H9 (cell line): ENCODE results near the gene DGLUCY. TPM values are rescaled to one million over a fixed set of nuclear protein-coding genes. Genes with fewer than 3 reads are reported as not detected.

ENCODE experiments used
- DNase-seq: peaks from one replicate; pipeline ENCODE4 v3.0.0-alpha.2; 2017
- H2AFZ ChIP-seq: one replicate; pipeline ENCODE4 v1.6.1; 2013; ENCODE audit warnings: mild to moderate bottlenecking, low read length, control low read depth, moderate library complexity
- H2AK5ac ChIP-seq: 2 replicates; pipeline ENCODE4 v1.6.1; 2013; ENCODE audit warnings: low read length, control low read depth, mixed read lengths; ENCODE audit not compliant: insufficient read length
- H2BK120ac ChIP-seq: one replicate; pipeline ENCODE4 v1.6.1; 2013; ENCODE audit warnings: low read depth, mild to moderate bottlenecking, low read length, control low read depth, inconsistent platforms; ENCODE audit not compliant: poor library complexity, severe bottlenecking
- H2BK12ac ChIP-seq: 2 replicates; pipeline ENCODE4 v1.6.1; 2013; ENCODE audit warnings: low read length, control low read depth, mixed read lengths, low read depth; ENCODE audit not compliant: insufficient read length
- H2BK15ac ChIP-seq: 2 replicates; pipeline ENCODE4 v1.6.1; 2013; ENCODE audit warnings: low read depth, low read length, control low read depth
- H2BK20ac ChIP-seq: one replicate; pipeline ENCODE4 v1.6.1; 2013; ENCODE audit warnings: low read depth, mild to moderate bottlenecking, low read length, control low read depth, inconsistent platforms; ENCODE audit not compliant: poor library complexity, severe bottlenecking
- H2BK5ac ChIP-seq: 2 replicates; pipeline ENCODE4 v1.6.1; 2013; ENCODE audit warnings: low read length, control low read depth, mixed read lengths; ENCODE audit not compliant: insufficient read length
- H3K14ac ChIP-seq: 2 replicates; pipeline ENCODE4 v1.6.1; 2013; ENCODE audit warnings: low read length, control low read depth; ENCODE audit not compliant: insufficient read depth
- H3K18ac ChIP-seq: 2 replicates; pipeline ENCODE4 v1.6.1; 2013; ENCODE audit warnings: low read depth, mild to moderate bottlenecking, mixed read lengths, low read length, control low read depth; ENCODE audit not compliant: insufficient read length
- H3K23ac ChIP-seq: 2 replicates; pipeline ENCODE4 v1.6.1; 2013; ENCODE audit warnings: low read length, control low read depth, mixed read lengths, low read depth; ENCODE audit not compliant: insufficient read length
- H3K23me2 ChIP-seq: 2 replicates; pipeline ENCODE4 v1.6.1; 2013; ENCODE audit warnings: low read depth, mild to moderate bottlenecking, mixed read lengths, low read length, control low read depth; ENCODE audit not compliant: insufficient read length, poor library complexity, severe bottlenecking
- H3K27ac ChIP-seq: 2 replicates; pipeline ENCODE4 v1.5.1; 2013; ENCODE audit warnings: low read length, control low read depth, mixed read lengths, low read depth; ENCODE audit not compliant: insufficient read length
- H3K27me3 ChIP-seq: 2 replicates; pipeline ENCODE4 v1.6.1; 2013; ENCODE audit warnings: low read length, control low read depth, inconsistent platforms; ENCODE audit not compliant: insufficient read depth
- H3K4ac ChIP-seq: 2 replicates; pipeline ENCODE4 v1.6.1; 2013; ENCODE audit warnings: low read depth, mild to moderate bottlenecking, control low read depth, inconsistent platforms, low read length, moderate library complexity
- H3K4me1 ChIP-seq: 2 replicates; pipeline ENCODE4 v1.6.1; 2013; ENCODE audit warnings: low read length, control low read depth, inconsistent platforms; ENCODE audit not compliant: insufficient read depth
- H3K4me2 ChIP-seq: 2 replicates; pipeline ENCODE4 v1.6.1; 2013; ENCODE audit warnings: low read length, control low read depth, mixed read lengths; ENCODE audit not compliant: insufficient read length, insufficient read depth
- H3K56ac ChIP-seq: 2 replicates; pipeline ENCODE4 v1.6.1; 2013; ENCODE audit warnings: low read depth, mild to moderate bottlenecking, mixed read lengths, low read length, control low read depth; ENCODE audit not compliant: insufficient read length
- H3K79me1 ChIP-seq: 2 replicates; pipeline ENCODE4 v1.6.1; 2013; ENCODE audit warnings: low read depth, mild to moderate bottlenecking, moderate library complexity, low read length, control low read depth, inconsistent platforms; ENCODE audit not compliant: insufficient read depth, poor library complexity, severe bottlenecking
- H3K79me2 ChIP-seq: 2 replicates; pipeline ENCODE4 v1.6.1; 2013; ENCODE audit warnings: low read length, control low read depth, inconsistent platforms; ENCODE audit not compliant: insufficient read depth
- H3K9ac ChIP-seq: 2 replicates; pipeline ENCODE4 v1.6.1; 2013; ENCODE audit warnings: low read length, control low read depth, mixed read lengths; ENCODE audit not compliant: insufficient read length; ENCODE audit errors: extremely low read depth
- H3K9me3 ChIP-seq: one replicate; pipeline ENCODE4 v1.6.1; 2013; ENCODE audit warnings: low read depth, low read length, inconsistent platforms; ENCODE audit not compliant: control insufficient read depth
- H3T11ph ChIP-seq: one replicate; pipeline ENCODE4 v1.6.1; 2013; ENCODE audit warnings: mild to moderate bottlenecking, low read length, control low read depth, inconsistent platforms
- H4K20me1 ChIP-seq: one replicate; pipeline ENCODE4 v1.6.1; 2013; ENCODE audit not compliant: control insufficient read depth, insufficient read length, insufficient read depth
- H4K5ac ChIP-seq: 2 replicates; pipeline ENCODE4 v1.6.1; 2013; ENCODE audit warnings: low read depth, mild to moderate bottlenecking, mixed read lengths, low read length, control low read depth; ENCODE audit not compliant: insufficient read length
- H4K8ac ChIP-seq: replicated peaks from 2 replicates; pipeline ENCODE4 v1.6.1; 2013; ENCODE audit warnings: low read length, control low read depth, mixed read lengths, low read depth; ENCODE audit not compliant: insufficient read length
- H4K91ac ChIP-seq: 2 replicates; pipeline ENCODE4 v1.6.1; 2013; ENCODE audit warnings: low read depth, mild to moderate bottlenecking, moderate library complexity, mixed read lengths, low read length, control low read depth; ENCODE audit not compliant: insufficient read length
- H3K27ac Mint-ChIP-seq, 3 experiments: 2 replicates in 2 of 3; 3 replicates in 1 of 3; pipeline ENCODE4 v1.8.0; 2020 to 2021; ENCODE audit warnings: mixed read lengths in 3 of 3, mild to moderate bottlenecking in 1 of 3, moderate library complexity in 1 of 3
- H3K27me3 Mint-ChIP-seq: 2 replicates; pipeline ENCODE4 v1.8.0; 2021; ENCODE audit warnings: low read depth, mild to moderate bottlenecking, moderate library complexity, mixed read lengths
- H3K36me3 Mint-ChIP-seq, 3 experiments: 2 replicates in 2 of 3; 3 replicates in 1 of 3; pipeline ENCODE4 v1.8.0; 2020 to 2021; ENCODE audit warnings: low read depth in 3 of 3, mixed read lengths in 3 of 3; ENCODE audit not compliant: insufficient read depth in 1 of 3
- H3K4me1 Mint-ChIP-seq, 2 experiments: 2 replicates each; pipeline ENCODE4 v1.8.0; 2020; ENCODE audit warnings: mixed read lengths in 2 of 2
- H3K4me3 Mint-ChIP-seq, 2 experiments: 2 replicates in 1 of 2; 3 replicates in 1 of 2; pipeline ENCODE4 v1.8.0; 2020 to 2021; ENCODE audit warnings: mild to moderate bottlenecking in 2 of 2, mixed read lengths in 2 of 2, moderate library complexity in 1 of 2
- H3K9me3 Mint-ChIP-seq, 2 experiments: 2 replicates in 1 of 2; 3 replicates in 1 of 2; pipeline ENCODE4 v1.8.0; 2020; ENCODE audit warnings: mild to moderate bottlenecking in 2 of 2, mixed read lengths in 2 of 2, moderate library complexity in 1 of 2
- WGBS: extraction: QIAGEN DNeasy Blood & Tissue Kit; methylation state at CpG from one replicate; pipeline ENCODE4 v1.1.7; 2013; ENCODE audit warnings: missing lambda C conversion rate, low lambda C conversion rate, mixed read lengths; ENCODE audit not compliant: insufficient read length; ENCODE audit errors: extremely low coverage; 5-methylcytosine and 5-hydroxymethylcytosine counted together
- total RNA-seq: library from RNA; stranded (reverse); gene quantifications from 2 replicates; pipeline ENCODE4 v1.2.1, GENCODE V29; 2021
- TF ChIP-seq, protein P1 (sequence below): fragments of 200-600 bp; sonication (generic); conservative IDR thresholded peaks from 3 replicates; pipeline ENCODE4 v1.8.0; 2021; ENCODE audit warnings: antibody characterized with exemption, mild to moderate bottlenecking

Gene DGLUCY
- total RNA-seq, 1 experiment from 2014 or later: 29.6 TPM

DNA sequence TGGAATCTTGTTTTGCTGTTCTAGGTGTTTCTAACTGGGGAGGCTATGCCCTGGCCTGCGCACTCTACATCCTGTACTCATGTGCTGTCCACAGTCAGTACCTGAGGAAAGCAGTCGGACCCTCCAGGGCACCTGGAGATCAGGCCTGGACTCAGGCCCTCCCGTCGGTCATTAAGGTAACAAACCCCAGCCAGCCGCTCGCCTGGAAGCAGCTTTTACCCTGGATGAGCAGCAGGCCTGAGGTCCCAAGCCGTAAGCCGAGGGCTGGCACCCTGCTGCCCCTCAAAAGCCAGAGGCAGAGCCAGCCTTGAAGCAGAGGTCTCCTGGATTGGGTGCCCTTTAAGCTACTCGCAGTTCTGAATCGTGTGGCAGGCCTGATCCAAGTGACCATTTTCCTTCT, 101.5 kb downstream of the DGLUCY start:
- H3K4me3 Mint-ChIP-seq: no peak overlapping the region
- H3K23me2 ChIP-seq: no peaks in the 10 kb centered on the region
- no peak overlapping the region for H3K14ac ChIP-seq
- no peak overlapping the region for H2AFZ ChIP-seq
- no peak overlapping the region for H4K8ac ChIP-seq
- peaks cover 9 to 40% (median 24%) of the 10 kb centered on the region in 3 experiments for H3K36me3 Mint-ChIP-seq
- H3T11ph ChIP-seq: no peak overlapping the region
- H3K4me2 ChIP-seq: no peak overlapping the region
- TF ChIP-seq, protein P1, sequence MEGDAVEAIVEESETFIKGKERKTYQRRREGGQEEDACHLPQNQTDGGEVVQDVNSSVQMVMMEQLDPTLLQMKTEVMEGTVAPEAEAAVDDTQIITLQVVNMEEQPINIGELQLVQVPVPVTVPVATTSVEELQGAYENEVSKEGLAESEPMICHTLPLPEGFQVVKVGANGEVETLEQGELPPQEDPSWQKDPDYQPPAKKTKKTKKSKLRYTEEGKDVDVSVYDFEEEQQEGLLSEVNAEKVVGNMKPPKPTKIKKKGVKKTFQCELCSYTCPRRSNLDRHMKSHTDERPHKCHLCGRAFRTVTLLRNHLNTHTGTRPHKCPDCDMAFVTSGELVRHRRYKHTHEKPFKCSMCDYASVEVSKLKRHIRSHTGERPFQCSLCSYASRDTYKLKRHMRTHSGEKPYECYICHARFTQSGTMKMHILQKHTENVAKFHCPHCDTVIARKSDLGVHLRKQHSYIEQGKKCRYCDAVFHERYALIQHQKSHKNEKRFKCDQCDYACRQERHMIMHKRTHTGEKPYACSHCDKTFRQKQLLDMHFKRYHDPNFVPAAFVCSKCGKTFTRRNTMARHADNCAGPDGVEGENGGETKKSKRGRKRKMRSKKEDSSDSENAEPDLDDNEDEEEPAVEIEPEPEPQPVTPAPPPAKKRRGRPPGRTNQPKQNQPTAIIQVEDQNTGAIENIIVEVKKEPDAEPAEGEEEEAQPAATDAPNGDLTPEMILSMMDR: no peak
- H3K27ac Mint-ChIP-seq: peak overlapping the region in 2 of 3 experiments; percentile 18 to 83; a peak in 1 of 7 replicates
- no peak overlapping the region for H3K27ac ChIP-seq
- no peak overlapping the region for H2BK5ac ChIP-seq
- no peaks in the 10 kb centered on the region for H3K27me3 ChIP-seq
- no peak overlapping the region for H3K4ac ChIP-seq
- no peaks in the 10 kb centered on the region for H4K20me1 ChIP-seq
- H4K5ac ChIP-seq: no peak overlapping the region
- no peaks in the 10 kb centered on the region for H3K4me1 ChIP-seq
- H3K9me3 Mint-ChIP-seq: peaks cover 0 to 2% of the 10 kb centered on the region in 2 experiments; a peak in 1 of 5 replicates
- no peak overlapping the region for H2BK12ac ChIP-seq
- no peaks in the 10 kb centered on the region for H3K9me3 ChIP-seq
- H3K18ac ChIP-seq: no peak overlapping the region
- H2AK5ac ChIP-seq: no peak overlapping the region
- no peak overlapping the region for H3K9ac ChIP-seq
- no peak overlapping the region for H3K56ac ChIP-seq
- DNase-seq: no peak
- H3K23ac ChIP-seq: no peak overlapping the region
- no peak overlapping the region for H2BK120ac ChIP-seq
- no peaks in the 10 kb centered on the region for H3K79me1 ChIP-seq
- no peaks in the 10 kb centered on the region for H3K79me2 ChIP-seq
- H4K91ac ChIP-seq: no peak overlapping the region
- no CpG with 5 or more reads among the region's 10 CpGs for WGBS
- no peak overlapping the region for H2BK15ac ChIP-seq
- no peaks in the 10 kb centered on the region; the same call in 1 of the 2 replicates for H3K27me3 Mint-ChIP-seq
- H3K4me1 Mint-ChIP-seq: peaks cover 0 to 4% of the 10 kb centered on the region in 2 experiments; a peak in 1 of 4 replicates
- no peak overlapping the region for H2BK20ac ChIP-seq
